Endothelial cell of umbilical vein (primary cell): ENCODE data around the gene NAA60. TPM values are rescaled to one million over a fixed set of nuclear protein-coding genes. Genes with fewer than 3 reads are reported as not detected.

Experiments
- BruUV-seq: library from RNA; stranded (reverse); fragments of 400-500 nt; replicated peaks from 2 replicates; lab custom pipeline; 2021; lab: Mats Ljungman, UMichigan
- CTCF ChIA-PET: fragments of 300-600, 350-600 bp; sonication (Branson Sonifier 250); formaldehyde crosslinking; loops from one replicate; lab custom pipeline; 2021; ENCODE audit warnings: antibody characterized with exemption, inconsistent platforms; lab: Charles Lee
- POLR2A ChIA-PET: fragments of 300-600, 350-600 bp; sonication (Branson Sonifier 250); formaldehyde crosslinking; loops from one replicate; lab custom pipeline; 2021; ENCODE audit warnings: antibody characterized with exemption, inconsistent platforms; lab: Charles Lee
- DNase-seq: peaks from one replicate; pipeline ENCODE4 v3.0.0-alpha.2; 2011; ENCODE audit warnings: low read depth, low spot score
- FAIRE-seq: peaks from 2 replicates; lab custom pipeline; 2011; peaks lifted over from hg19 to GRCh38; lab: Jason Lieb, UNC
- H2AFZ ChIP-seq: 2 replicates; pipeline ENCODE4 v1.6.0; 2012; ENCODE audit warnings: low read depth, low read length, control low read depth, inconsistent platforms
- H3K27ac ChIP-seq: 2 replicates; pipeline ENCODE4 v1.5.1; 2011; ENCODE audit warnings: low read depth, mild to moderate bottlenecking, control low read depth, low read length, moderate library complexity; ENCODE audit not compliant: insufficient read depth
- H3K27me3 ChIP-seq, 2 experiments: 2 replicates each; pipeline versions ENCODE4 v1.6.0 to v1.6.1; 2011; ENCODE audit warnings: low read length in 2 of 2, mixed read lengths in 1 of 2; ENCODE audit not compliant: control insufficient read depth in 2 of 2, insufficient read depth in 2 of 2
- H3K36me3 ChIP-seq, 2 experiments: 2 replicates in 1 of 2; 3 replicates in 1 of 2; pipeline ENCODE4 v1.5.1; 2011; ENCODE audit warnings: low read length in 2 of 2, mild to moderate bottlenecking in 1 of 2, moderate library complexity in 1 of 2; ENCODE audit not compliant: control insufficient read depth in 2 of 2, insufficient read depth in 2 of 2; ENCODE audit errors: extremely low read depth in 1 of 2
- H3K4me1 ChIP-seq: 3 replicates; pipeline ENCODE4 v1.5.1; 2011; ENCODE audit warnings: mild to moderate bottlenecking, low read length; ENCODE audit not compliant: control insufficient read depth, insufficient read depth; ENCODE audit errors: extremely low read depth
- H3K4me2 ChIP-seq: 2 replicates; pipeline ENCODE4 v1.6.1; 2011; ENCODE audit warnings: low read length, control low read depth, mixed read lengths; ENCODE audit not compliant: insufficient read depth
- H3K4me3 ChIP-seq, 3 experiments: fragments of 200-600 bp in 1 of 3; sonication (generic), shearing (Covaris generic) in 1 of 3; replicated peaks in 1 of 3; 2 replicates each; pipeline ENCODE4 v1.5.1; 2011 to 2016; ENCODE audit warnings: control low read depth in 3 of 3, low read length in 3 of 3, mild to moderate bottlenecking in 2 of 3, inconsistent platforms in 1 of 3, low read depth in 1 of 3, moderate library complexity in 1 of 3; ENCODE audit not compliant: insufficient read depth in 1 of 3
- H3K79me2 ChIP-seq: 2 replicates; pipeline ENCODE4 v1.6.0; 2012; ENCODE audit warnings: low read length, inconsistent platforms; ENCODE audit not compliant: control insufficient read depth, insufficient read depth
- H3K9ac ChIP-seq: replicated peaks from 2 replicates; pipeline ENCODE3; 2011; ENCODE audit warnings: low read length, control low read depth; ENCODE audit not compliant: insufficient read depth; ENCODE audit errors: extremely low read depth
- H3K9me1 ChIP-seq: replicated peaks from 3 replicates; pipeline ENCODE4 v1.6.0; 2011; ENCODE audit warnings: mild to moderate bottlenecking, low read length; ENCODE audit not compliant: control insufficient read depth, insufficient read depth; ENCODE audit errors: extremely low read depth
- H3K9me3 ChIP-seq: replicated peaks from 2 replicates; pipeline ENCODE4 v1.5.1; 2012; ENCODE audit warnings: low read length, inconsistent platforms; ENCODE audit not compliant: control insufficient read depth, insufficient read depth
- H4K20me1 ChIP-seq: replicated peaks from 2 replicates; pipeline ENCODE3; 2011; ENCODE audit warnings: mild to moderate bottlenecking, low read length; ENCODE audit not compliant: control insufficient read depth, insufficient read depth; ENCODE audit errors: extremely low read depth
- EZH2 ChIP-seq: IDR thresholded peaks from 2 replicates; pipeline ENCODE4 v1.6.1; 2012; ENCODE audit warnings: borderline replicate concordance, low read depth, mild to moderate bottlenecking, moderate library complexity, low read length, inconsistent platforms; ENCODE audit not compliant: severe bottlenecking
- FOS ChIP-seq: IDR thresholded peaks from 2 replicates; pipeline ENCODE4 v1.6.1; 2011; ENCODE audit warnings: mild to moderate bottlenecking, low read length, moderate library complexity, borderline replicate concordance; ENCODE audit not compliant: insufficient read depth
- GATA2 ChIP-seq: IDR thresholded peaks from 2 replicates; pipeline ENCODE4 v1.7.0; 2011; ENCODE audit warnings: low read depth, mild to moderate bottlenecking, moderate library complexity, mixed read lengths, low read length; ENCODE audit not compliant: insufficient read length, insufficient read depth
- JUN ChIP-seq: IDR thresholded peaks from 2 replicates; pipeline ENCODE4 v1.6.1; 2011; ENCODE audit warnings: borderline replicate concordance, low read depth; ENCODE audit not compliant: insufficient read length, insufficient read depth
- MAX ChIP-seq: IDR thresholded peaks from 2 replicates; pipeline ENCODE4 v1.6.1; 2011; ENCODE audit not compliant: insufficient read depth, insufficient read length
- MYC ChIP-seq: IDR thresholded peaks from one replicate; pipeline ENCODE4 v1.6.1; 2011; ENCODE audit warnings: mild to moderate bottlenecking, low read depth, low read length
- POLR2A ChIP-seq: IDR thresholded peaks from 2 replicates; pipeline ENCODE4 v1.6.1; 2012; ENCODE audit warnings: low read depth, mild to moderate bottlenecking, control low read depth, low read length
- POLR2AphosphoS5 ChIP-seq: IDR thresholded peaks from 2 replicates; pipeline ENCODE4 v1.6.1; 2012; ENCODE audit warnings: low read depth, mild to moderate bottlenecking, control low read depth, low read length, moderate library complexity; ENCODE audit not compliant: insufficient read depth
- dilution Hi-C: fragments of 300-500 bp; cut with MboI; formaldehyde crosslinking; loops from one replicate; pipeline ENCODE4 v1.15.0; 2019; ENCODE audit warnings: low sequenced_read_pairs; ENCODE audit not compliant: extremely low pct_ligation_motif_present
- intact Hi-C: fragments of 100-400 bp; cut with micrococcal nuclease; formaldehyde crosslinking; loops from one replicate; pipeline ENCODE4 v1.10.0; 2022
- polyA plus RNA-seq, 4 experiments: library from polyadenylated mRNA; depleted of rRNA in 3 of 4; stranded (reverse) in 3 of 4; unstranded in 1 of 4; fragments of >200 nt; gene quantifications; 2 replicates each; pipeline versions ENCODE4 v1.2.1 to v1.2.3, GENCODE V29; 2011 to 2012; ENCODE audit warnings: missing spikeins in 1 of 4
- total RNA-seq: library from RNA; stranded (reverse); gene quantifications from 2 replicates; pipeline ENCODE4 v1.2.3, GENCODE V29; 2021
- TF ChIP-seq, protein P1 (sequence below), 2 donors: IDR thresholded peaks; 1 replicate in 1 of 2; 2 replicates in 1 of 2; pipeline ENCODE4 v1.5.1; 2011; ENCODE audit warnings: low read length in 2 of 2, mild to moderate bottlenecking in 2 of 2, moderate library complexity in 2 of 2, control low read depth in 1 of 2, inconsistent platforms in 1 of 2, low read depth in 1 of 2; ENCODE audit not compliant: insufficient read depth in 1 of 2; ENCODE audit errors: extremely low read depth in 1 of 2

NAA60 gene
- total and polyA plus RNA-seq, 2 donors (not counting 3 experiments of a cell fraction or from before 2014, with no cell fraction given): 22.1 to 42.9 TPM

- FAIRE-seq: no peak
Observed at GRCh38 chr16:3444032-3444388, 530 bp downstream of the NAA60 start.

More at GRCh38 chr16:3444032-3444388, 530 bp downstream of the NAA60 start:
- ChIA-PET CTCF (interaction anchor here (0.6 to 2.9 kb wide), 5 partner anchors 13 to 412 kb away, joined by 3 to 16 read pairs (median 5); partner anchors contain the start of gene CLUAP1), POLR2A (interaction anchor here (0.6 to 1.4 kb wide), 6 partner anchors 13 to 342 kb away, joined by 3 to 6 read pairs (median 5); partner anchors contain the start of genes ZNF174, ZNF263 and ZSCAN32)
- Histone ChIP-seq H3K27me3 (no peaks in the 10 kb centered on the region), H3K36me3 (peaks cover 0 to 2% of the 10 kb centered on the region in 2 experiments), H3K4me3 (peak overlapping the region; percentile 45 to 78 (median 69)), H4K20me1 (no peaks in the 10 kb centered on the region), H3K27ac (peak overlapping the region; percentile 92), H3K4me1 (peaks cover 3% of the 10 kb centered on the region), H3K79me2 (peaks cover 18% of the 10 kb centered on the region), H3K9me3 (no peaks in the 10 kb centered on the region), H3K9me1 (no peaks in the 10 kb centered on the region), H3K9ac (peak overlapping the region; percentile 96), H2AFZ (peak overlapping the region; percentile 26), H3K4me2 (peak overlapping the region; percentile 86)
- TF ChIP-seq EZH2: no peak
- TF ChIP-seq, protein P1, sequence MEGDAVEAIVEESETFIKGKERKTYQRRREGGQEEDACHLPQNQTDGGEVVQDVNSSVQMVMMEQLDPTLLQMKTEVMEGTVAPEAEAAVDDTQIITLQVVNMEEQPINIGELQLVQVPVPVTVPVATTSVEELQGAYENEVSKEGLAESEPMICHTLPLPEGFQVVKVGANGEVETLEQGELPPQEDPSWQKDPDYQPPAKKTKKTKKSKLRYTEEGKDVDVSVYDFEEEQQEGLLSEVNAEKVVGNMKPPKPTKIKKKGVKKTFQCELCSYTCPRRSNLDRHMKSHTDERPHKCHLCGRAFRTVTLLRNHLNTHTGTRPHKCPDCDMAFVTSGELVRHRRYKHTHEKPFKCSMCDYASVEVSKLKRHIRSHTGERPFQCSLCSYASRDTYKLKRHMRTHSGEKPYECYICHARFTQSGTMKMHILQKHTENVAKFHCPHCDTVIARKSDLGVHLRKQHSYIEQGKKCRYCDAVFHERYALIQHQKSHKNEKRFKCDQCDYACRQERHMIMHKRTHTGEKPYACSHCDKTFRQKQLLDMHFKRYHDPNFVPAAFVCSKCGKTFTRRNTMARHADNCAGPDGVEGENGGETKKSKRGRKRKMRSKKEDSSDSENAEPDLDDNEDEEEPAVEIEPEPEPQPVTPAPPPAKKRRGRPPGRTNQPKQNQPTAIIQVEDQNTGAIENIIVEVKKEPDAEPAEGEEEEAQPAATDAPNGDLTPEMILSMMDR (IDR thresholded peaks at IDR 0.05; ENCODE audit: extremely low read depth in 1 of 2, insufficient read depth in 1 of 2, low read depth in 1 of 2, low read length in 2 of 2): no peak
- TF ChIP-seq FOS: peak; percentile 6
- no peak for TF ChIP-seq JUN
- TF ChIP-seq MYC: no peak
- TF ChIP-seq GATA2: no peak
- TF ChIP-seq POLR2A: peak; percentile 66
- peak; percentile 41 for TF ChIP-seq POLR2AphosphoS5
- TF ChIP-seq MAX: no peak
- intact Hi-C loops: no loop called here
- no TSS peak for BruUV-seq
- DNase-seq: peak; percentile 87
- dilution Hi-C loops: no loop called here
